Measurements from ENCODE around the gene DNAH7.

GRCh38 chr2:195961873-195962272 is 106.8 kb downstream of the DNAH7 start:
- TF ChIP-seq CTCF (IDR thresholded peaks at IDR 0.05 in 8 of 11, conservative IDR thresholded peaks at IDR 0.05 in 3 of 11) (no peak), POLR2A (IDR thresholded peaks at IDR 0.05) (no peak)

Data from spleen (tissue), 7 donors.